HepG2 (cell line): ENCODE data around the gene MINDY3.

ENCODE experiments used
- SP140L ChIP-seq: sonication (generic); formaldehyde crosslinking; IDR thresholded peaks from 2 replicates; pipeline ENCODE4 v1.4.0; 2020; ENCODE audit warnings: missing genetic modification reagents, borderline replicate concordance
- TF ChIP-seq, protein P1 (sequence below): sonication (generic); formaldehyde crosslinking; IDR thresholded peaks from 2 replicates; pipeline ENCODE4 v1.5.0; 2020; ENCODE audit warnings: missing genetic modification reagents

- no peak for TF ChIP-seq SP140L
- TF ChIP-seq, protein P1, sequence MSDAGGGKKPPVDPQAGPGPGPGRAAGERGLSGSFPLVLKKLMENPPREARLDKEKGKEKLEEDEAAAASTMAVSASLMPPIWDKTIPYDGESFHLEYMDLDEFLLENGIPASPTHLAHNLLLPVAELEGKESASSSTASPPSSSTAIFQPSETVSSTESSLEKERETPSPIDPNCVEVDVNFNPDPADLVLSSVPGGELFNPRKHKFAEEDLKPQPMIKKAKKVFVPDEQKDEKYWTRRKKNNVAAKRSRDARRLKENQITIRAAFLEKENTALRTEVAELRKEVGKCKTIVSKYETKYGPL: no peak
Observed at GRCh38 chr10:15836807-15837206, 23.5 kb downstream of the MINDY3 start.
